PC-3 (cell line): ENCODE data around the gene DNAL4. TPM values are rescaled to one million over a fixed set of nuclear protein-coding genes. Genes with fewer than 3 reads are reported as not detected.

Experiments
- ATAC-seq: fragments of 200-7000 bp; cut with Tn5 transposase; 2 replicates; pipeline ENCODE4 v1.9.1; 2020; ENCODE audit warnings: mild to moderate bottlenecking, moderate library complexity
- BruUV-seq: library from RNA; stranded (reverse); fragments of 400-500 nt; replicated peaks from 2 replicates; lab custom pipeline; 2021; lab: Mats Ljungman, UMichigan
- CTCF ChIA-PET: fragments of 300-600 bp; sonication (Branson Sonifier 250); formaldehyde crosslinking; loops from one replicate; lab custom pipeline; 2022; ENCODE audit warnings: antibody characterized with exemption; lab: Charles Lee
- POLR2A ChIA-PET: fragments of 300-600 bp; sonication (Branson Sonifier 250); formaldehyde crosslinking; loops from one replicate; lab custom pipeline; 2022; ENCODE audit warnings: antibody characterized with exemption; ENCODE audit not compliant: unreplicated experiment; lab: Charles Lee
- DNase-seq: peaks from one replicate; pipeline ENCODE4 v3.0.0-alpha.2; 2015
- H2AFZ ChIP-seq: fragments of 300-600 bp; sonication (generic); 2 replicates; pipeline ENCODE4 v1.6.0; 2016; ENCODE audit warnings: antibody characterized with exemption, low read length
- H3F3A ChIP-seq: fragments of 300-600 bp; sonication (generic); one replicate; pipeline ENCODE4 v1.6.0; 2017; ENCODE audit warnings: antibody characterized with exemption, low read length, control low read depth, mild to moderate bottlenecking; ENCODE audit not compliant: unreplicated experiment
- H3K27ac ChIP-seq: fragments of 300-600 bp; sonication (generic); 2 replicates; pipeline ENCODE4 v1.5.1; 2016; ENCODE audit warnings: mild to moderate bottlenecking, low read length
- H3K27me3 ChIP-seq: fragments of 300-600 bp; sonication (generic); 2 replicates; pipeline ENCODE4 v1.6.1; 2016; ENCODE audit warnings: low read length, mixed read lengths
- H3K36me3 ChIP-seq: fragments of 300-600 bp; sonication (generic); 2 replicates; pipeline ENCODE4 v1.6.1; 2016; ENCODE audit warnings: low read depth, mixed run types, low read length, mixed read lengths
- H3K4me1 ChIP-seq: fragments of 300-600 bp; sonication (generic); 2 replicates; pipeline ENCODE4 v1.5.1; 2016; ENCODE audit warnings: low read length; ENCODE audit not compliant: insufficient read depth
- H3K4me2 ChIP-seq: fragments of 300-600 bp; sonication (generic); 2 replicates; pipeline ENCODE4 v1.6.0; 2016; ENCODE audit warnings: low read length
- H3K4me3 ChIP-seq: fragments of 300-600 bp; sonication (generic); 2 replicates; pipeline ENCODE4 v1.5.1; 2016; ENCODE audit warnings: mild to moderate bottlenecking, low read length, mixed read lengths
- H3K79me2 ChIP-seq: fragments of 300-600 bp; sonication (generic); 2 replicates; pipeline ENCODE4 v1.6.1; 2017; ENCODE audit warnings: low read length, mixed read lengths
- H3K9ac ChIP-seq: fragments of 300-600 bp; sonication (generic); 2 replicates; pipeline ENCODE4 v1.6.0; 2016; ENCODE audit warnings: mild to moderate bottlenecking, low read length
- H3K9me2 ChIP-seq: fragments of 300-600 bp; sonication (generic); replicated peaks from 2 replicates; pipeline ENCODE4 v1.6.1; 2016; ENCODE audit warnings: mixed run types, low read length, mixed read lengths
- H3K9me3 ChIP-seq: fragments of 300-600 bp; sonication (generic); 2 replicates; pipeline ENCODE4 v1.6.1; 2016; ENCODE audit warnings: low read length, mixed read lengths
- H4K20me1 ChIP-seq: fragments of 300-600 bp; sonication (generic); 2 replicates; pipeline ENCODE4 v1.6.1; 2016; ENCODE audit warnings: low read length, mixed read lengths
- CTCF ChIP-seq: fragments of 300-600 bp; sonication (generic); conservative IDR thresholded peaks from 2 replicates; pipeline ENCODE4 v1.5.1; 2017; ENCODE audit warnings: antibody characterized with exemption, low read depth, mild to moderate bottlenecking, low read length
- EZH2 ChIP-seq: fragments of 300-600 bp; sonication (generic); IDR thresholded peaks from one replicate; pipeline ENCODE4 v1.6.1; 2017; ENCODE audit warnings: antibody characterized with exemption, mild to moderate bottlenecking, low read length; ENCODE audit not compliant: unreplicated experiment
- EZH2phosphoT487 ChIP-seq: fragments of 300-600 bp; sonication (generic); IDR thresholded peaks from 2 replicates; pipeline ENCODE4 v1.6.1; 2018; ENCODE audit warnings: mild to moderate bottlenecking, antibody characterized with exemption, low read length, borderline replicate concordance
- intact Hi-C: fragments of 100-400 bp; cut with micrococcal nuclease; formaldehyde crosslinking; loops from 2 replicates; pipeline ENCODE4 v1.9.0; 2023
- total RNA-seq: library from RNA; depleted of rRNA; stranded (reverse); fragments of >200 nt; gene quantifications from 2 replicates; pipeline ENCODE4 v1.2.3, GENCODE V29; 2014

The DNAL4 gene
- total RNA-seq, 1 experiment from 2014 or later, result 22.5 TPM

DNA sequence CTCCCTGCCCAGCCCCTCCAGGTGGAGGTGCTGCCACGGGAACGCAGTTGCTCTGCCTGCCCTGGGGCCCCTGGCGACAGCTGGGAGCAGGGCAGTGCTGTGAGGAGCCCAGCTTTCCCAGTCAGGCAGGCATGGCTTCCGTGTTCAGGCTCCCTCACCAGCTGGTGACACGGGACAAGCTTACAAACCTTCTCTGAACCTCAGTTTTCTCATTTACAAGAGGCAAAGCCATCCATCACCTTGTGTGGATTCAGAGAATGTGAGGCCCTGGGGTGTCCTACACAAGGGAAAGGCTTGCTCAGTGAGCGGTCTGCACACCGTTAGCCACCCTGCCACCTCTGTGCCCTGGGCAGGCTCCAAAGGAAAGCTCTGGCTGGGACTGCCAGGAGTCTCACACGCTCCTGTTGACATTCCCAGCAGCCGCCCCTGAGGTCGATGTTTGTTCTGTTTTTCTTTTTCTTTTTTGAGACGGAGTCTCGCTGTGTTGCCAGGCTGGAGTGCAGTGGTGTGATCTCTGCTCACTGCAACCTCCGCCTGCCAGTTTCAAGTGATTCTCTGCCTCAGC, 61.6 kb downstream of the DNAL4 start:
- intact Hi-C loops, result no loop called here
- peaks cover 9% of the 10 kb centered on the region for H3K36me3 ChIP-seq

GRCh38 chr22:38731703-38732161, 62.2 kb downstream of the DNAL4 start:
- H3K36me3 ChIP-seq, result peaks cover 9% of the 10 kb centered on the region
- ChIA-PET POLR2A (no interaction called here), CTCF (interaction anchor here (0.5 kb wide), 1 partner anchor 403 kb away, joined by 5 read pairs; no protein-coding TSS in a partner anchor)
- no peak overlapping the region for H3K4me2 ChIP-seq
- no peaks in the 10 kb centered on the region for H4K20me1 ChIP-seq
- H3K9ac ChIP-seq, result no peak overlapping the region
- no peaks in the 10 kb centered on the region for H3K9me2 ChIP-seq
- TF ChIP-seq CTCF, result no peak
- TF ChIP-seq EZH2phosphoT487, result no peak
- no peak for TF ChIP-seq EZH2
- no peaks in the 10 kb centered on the region for H3K79me2 ChIP-seq
- no peaks in the 10 kb centered on the region for H3F3A ChIP-seq
- no peak overlapping the region for H2AFZ ChIP-seq
- H3K27ac ChIP-seq, result no peak overlapping the region
- intact Hi-C loops, result no loop called here
- no peak overlapping the region for H3K4me3 ChIP-seq
- no peaks in the 10 kb centered on the region for H3K4me1 ChIP-seq
- no peaks in the 10 kb centered on the region for H3K9me3 ChIP-seq
- BruUV-seq, result no TSS peak
- ATAC-seq, result no peak
- DNase-seq, result no peak
- H3K27me3 ChIP-seq, result no peaks in the 10 kb centered on the region

More for the DNA sequence above, 61.6 kb downstream of the DNAL4 start:
- H3K9ac ChIP-seq, result no peak overlapping the region
- no peaks in the 10 kb centered on the region for H3F3A ChIP-seq
- no peak overlapping the region for H3K4me3 ChIP-seq
- H3K27ac ChIP-seq, result no peak overlapping the region
- ATAC-seq (no peak), DNase-seq (no peak)
- ChIA-PET POLR2A (no interaction called here), CTCF (interaction anchor here (0.5 kb wide), 1 partner anchor 403 kb away, joined by 5 read pairs; no protein-coding TSS in a partner anchor)
- H3K9me2 ChIP-seq, result no peaks in the 10 kb centered on the region
- no peaks in the 10 kb centered on the region for H3K4me1 ChIP-seq
- no peak overlapping the region for H3K4me2 ChIP-seq
- TF ChIP-seq CTCF (no peak), EZH2phosphoT487 (no peak), EZH2 (no peak)
- no peaks in the 10 kb centered on the region for H3K27me3 ChIP-seq
- H4K20me1 ChIP-seq, result no peaks in the 10 kb centered on the region
- H3K79me2 ChIP-seq, result no peaks in the 10 kb centered on the region
- no peaks in the 10 kb centered on the region for H3K9me3 ChIP-seq
- H2AFZ ChIP-seq, result no peak overlapping the region
- BruUV-seq, result no TSS peak

DNA sequence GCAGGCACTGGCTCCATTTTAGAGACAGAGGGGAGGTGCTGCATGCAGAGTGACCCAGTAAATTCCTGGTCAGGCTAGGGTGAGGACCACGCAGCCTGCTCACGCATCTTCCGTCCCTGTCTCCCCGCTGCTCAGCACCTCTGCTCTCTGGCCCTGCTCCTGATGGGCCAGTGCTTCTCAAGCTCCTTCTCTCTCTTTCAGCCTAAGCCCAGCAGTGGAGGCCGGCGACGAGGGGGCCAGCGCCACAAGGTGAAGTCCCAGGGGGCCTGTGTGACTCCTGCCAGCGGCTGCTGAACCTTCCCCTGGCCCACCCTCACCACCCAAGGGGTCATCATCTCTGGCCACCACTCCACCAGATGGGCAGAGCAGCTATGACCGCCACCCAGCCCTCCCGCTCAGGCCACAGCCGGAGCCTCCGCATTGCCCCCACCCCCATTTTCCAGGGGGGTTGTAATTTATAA, 63.5 kb downstream of the DNAL4 start:
- no peaks in the 10 kb centered on the region for H3F3A ChIP-seq
- H3K27ac ChIP-seq, result no peak overlapping the region
- no peak overlapping the region for H2AFZ ChIP-seq
- ChIA-PET POLR2A (no interaction called here), CTCF (no interaction called here)
- H3K36me3 ChIP-seq, result peaks cover 14% of the 10 kb centered on the region
- no peak overlapping the region for H3K4me3 ChIP-seq
- DNase-seq (no peak), ATAC-seq (no peak)
- no peaks in the 10 kb centered on the region for H3K79me2 ChIP-seq
- TF ChIP-seq CTCF (no peak), EZH2 (no peak), EZH2phosphoT487 (no peak)
- no peaks in the 10 kb centered on the region for H3K9me2 ChIP-seq
- H3K4me1 ChIP-seq, result no peaks in the 10 kb centered on the region
- no peak overlapping the region for H3K9ac ChIP-seq
- intact Hi-C loops, result no loop called here
- H3K27me3 ChIP-seq, result no peaks in the 10 kb centered on the region
- H4K20me1 ChIP-seq, result no peaks in the 10 kb centered on the region
- H3K9me3 ChIP-seq, result no peaks in the 10 kb centered on the region
- BruUV-seq, result no TSS peak
- no peak overlapping the region for H3K4me2 ChIP-seq
